Activated CD4-positive, alpha-beta T cell treated with anti-CD3 and anti-CD28 coated beads, Interleukin-2, amount 50 U/mL, for 1 hour (primary cell): ENCODE data around the gene LAYN.

Source experiments
- DNase-seq: peaks from one replicate; pipeline ENCODE4 v3.0.0-alpha.2; 2020

LAYN gene

DNA sequence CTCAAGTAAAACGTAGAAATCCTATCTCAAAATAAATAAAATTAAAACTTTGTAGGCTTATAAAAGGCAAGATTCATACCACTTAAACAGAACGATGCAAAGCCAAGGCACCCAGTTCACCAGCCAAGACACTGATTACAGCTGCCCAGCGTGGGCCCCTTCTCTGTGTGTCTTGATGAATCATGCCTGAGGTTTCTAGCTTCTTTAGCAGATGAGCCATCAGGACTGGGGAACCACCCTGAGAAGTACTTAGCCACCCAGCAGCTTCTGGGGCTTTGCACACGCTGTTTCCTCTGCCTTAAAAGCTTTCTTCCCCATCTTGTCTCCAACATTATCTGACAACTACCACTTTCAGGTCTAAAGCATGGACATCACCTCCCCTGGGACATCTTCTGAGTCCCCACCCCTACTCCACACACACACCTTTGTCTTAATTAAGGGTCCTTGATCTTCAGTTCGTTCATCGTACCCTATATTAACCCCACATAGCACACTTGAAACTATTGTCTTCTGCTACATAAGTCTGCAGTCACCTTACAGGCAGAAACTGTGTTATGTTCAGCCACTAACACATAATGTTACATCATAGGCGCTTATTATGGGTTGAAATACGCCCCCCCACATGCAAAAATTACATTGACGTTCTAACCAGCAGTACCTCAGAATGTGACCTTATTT, 8.7 kb upstream of the LAYN start:
- DNase-seq, result no peak

DNA sequence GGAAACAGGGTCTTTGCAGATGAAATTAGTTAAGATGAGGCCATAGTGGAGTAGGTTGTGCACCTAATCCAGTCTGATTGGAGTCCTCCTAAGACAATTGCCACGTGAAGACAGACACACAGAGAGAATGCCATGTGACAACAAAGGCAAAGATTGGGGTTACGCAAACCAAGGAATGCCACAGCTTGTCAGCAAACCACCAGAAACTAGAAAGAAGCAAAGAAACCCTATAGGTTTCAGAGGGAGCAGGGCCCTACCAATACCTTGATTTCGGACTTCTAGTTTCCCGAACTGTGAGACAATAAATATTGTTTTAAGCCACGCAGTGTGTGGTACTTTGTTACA, 8.2 kb upstream of the LAYN start:
- no peak for DNase-seq

- no peak for DNase-seq
These were observed 5.2 kb upstream of the LAYN start for GRCh38 chr11:111535281-111535680.

DNA sequence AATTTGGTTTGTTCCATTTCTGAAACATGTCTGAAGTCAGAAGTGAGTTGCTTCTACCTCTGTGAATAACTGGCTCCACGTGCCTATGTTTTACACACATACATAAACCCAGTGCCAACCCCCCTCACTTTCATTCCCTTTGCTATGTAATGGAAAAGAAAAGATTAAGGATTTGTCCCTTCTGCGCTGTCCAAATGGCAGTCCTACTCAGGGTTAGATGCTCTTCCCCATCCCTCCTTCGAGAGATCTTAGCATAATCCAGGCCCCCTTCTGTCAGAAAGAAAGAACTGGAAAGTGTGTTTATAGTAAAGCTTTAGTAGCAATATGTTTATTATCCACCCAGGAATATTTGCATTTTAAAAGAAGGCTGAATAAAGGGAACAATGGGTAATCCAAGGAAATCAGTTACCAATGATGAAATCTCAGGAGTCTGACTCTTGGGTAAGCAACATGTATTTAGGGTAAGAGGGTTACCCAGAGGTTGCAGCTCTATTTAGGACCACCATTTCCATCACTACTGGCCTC, 3.1 kb upstream of the LAYN start:
- DNase-seq, result no peak

DNA sequence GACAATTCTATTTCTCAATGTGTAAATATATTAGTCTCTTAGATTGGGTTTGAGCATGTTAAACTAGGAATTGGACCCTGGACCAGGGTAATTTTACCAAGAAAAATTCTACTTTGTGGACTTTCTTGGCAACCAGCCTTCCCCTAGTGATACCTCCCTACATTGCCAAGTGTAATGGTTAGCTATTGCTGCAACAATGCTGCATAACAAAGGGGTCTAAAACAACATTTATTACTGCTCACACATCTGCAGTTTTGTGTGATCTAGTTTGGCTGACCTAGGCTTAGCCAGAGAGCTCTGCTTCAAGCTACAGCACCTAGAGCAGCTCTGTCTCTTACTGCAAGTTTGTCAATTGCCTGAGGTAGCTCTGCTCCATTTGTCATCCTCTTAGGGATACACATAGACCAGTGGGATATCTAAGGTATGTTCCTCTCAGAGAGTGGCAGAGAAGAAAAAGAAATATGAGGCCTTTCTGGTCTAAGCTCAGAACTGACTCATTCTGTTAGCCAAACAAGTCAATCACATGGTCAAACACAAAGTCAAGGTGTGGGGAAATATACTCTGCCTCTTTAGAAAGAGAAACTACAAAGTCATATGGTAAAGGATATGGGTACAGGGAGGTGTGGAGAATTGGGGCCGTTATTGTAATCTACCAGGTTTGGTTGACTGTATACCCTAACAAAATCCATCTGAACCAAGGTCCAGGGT, 2.0 kb upstream of the LAYN start:
- no peak for DNase-seq

DNA sequence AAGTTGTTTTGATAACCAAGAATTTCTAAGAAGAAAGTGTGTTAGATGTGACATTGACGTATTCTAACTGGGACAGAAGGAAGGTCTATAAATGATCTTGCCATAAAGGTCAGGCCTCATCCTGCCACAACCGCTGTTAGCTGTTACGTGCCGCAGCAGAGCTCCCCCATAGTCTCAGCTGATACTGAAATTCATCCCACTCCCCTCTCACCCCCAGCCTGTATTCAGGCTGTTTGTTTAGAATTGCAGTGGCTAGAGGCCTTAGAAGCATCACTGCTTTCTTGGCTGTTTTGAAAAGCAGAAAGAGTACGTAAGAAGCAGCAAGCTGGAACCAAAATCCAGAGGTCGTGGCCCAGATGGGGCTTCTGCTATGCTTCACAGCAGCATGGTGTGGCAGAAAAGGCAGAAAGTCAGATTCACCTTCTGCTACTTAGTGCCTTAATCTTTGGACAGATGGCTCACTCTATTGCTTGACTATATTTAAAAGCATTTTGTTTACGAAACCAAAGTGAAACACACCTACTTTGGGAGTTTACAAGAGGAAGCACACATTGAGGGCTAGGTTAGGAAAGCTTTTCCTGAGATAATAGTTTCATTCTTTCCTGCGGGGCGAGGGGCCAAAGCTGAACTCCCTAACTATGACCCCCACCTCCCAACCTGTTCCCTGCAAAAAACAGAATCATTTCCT, 950 bp upstream of the LAYN start:
- no peak for DNase-seq

DNA sequence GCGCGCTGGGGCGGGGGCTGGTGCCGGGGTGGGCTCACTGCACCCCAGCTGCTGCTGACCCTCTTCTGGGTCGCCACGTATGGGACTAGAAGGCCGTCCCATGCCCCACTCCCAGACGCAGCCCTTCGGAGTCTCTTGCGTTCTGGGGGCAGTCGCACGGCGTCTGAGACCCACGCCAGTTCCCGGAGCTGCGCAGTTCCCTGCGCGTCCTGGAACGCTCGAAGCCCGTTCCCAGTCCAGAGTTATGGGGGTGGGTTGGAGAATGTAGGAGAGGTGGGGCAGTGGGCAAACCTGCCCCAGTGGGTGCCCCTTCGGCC, 375 bp downstream of the LAYN start:
- DNase-seq, result no peak

- no peak for DNase-seq
These were observed 938 bp downstream of the LAYN start for GRCh38 chr11:111541254-111542061.

- DNase-seq, result no peak
These were observed 2.2 kb downstream of the LAYN start for GRCh38 chr11:111542606-111543275.

- DNase-seq, result no peak
These were observed 8.0 kb downstream of the LAYN start for GRCh38 chr11:111548525-111548924.

DNA sequence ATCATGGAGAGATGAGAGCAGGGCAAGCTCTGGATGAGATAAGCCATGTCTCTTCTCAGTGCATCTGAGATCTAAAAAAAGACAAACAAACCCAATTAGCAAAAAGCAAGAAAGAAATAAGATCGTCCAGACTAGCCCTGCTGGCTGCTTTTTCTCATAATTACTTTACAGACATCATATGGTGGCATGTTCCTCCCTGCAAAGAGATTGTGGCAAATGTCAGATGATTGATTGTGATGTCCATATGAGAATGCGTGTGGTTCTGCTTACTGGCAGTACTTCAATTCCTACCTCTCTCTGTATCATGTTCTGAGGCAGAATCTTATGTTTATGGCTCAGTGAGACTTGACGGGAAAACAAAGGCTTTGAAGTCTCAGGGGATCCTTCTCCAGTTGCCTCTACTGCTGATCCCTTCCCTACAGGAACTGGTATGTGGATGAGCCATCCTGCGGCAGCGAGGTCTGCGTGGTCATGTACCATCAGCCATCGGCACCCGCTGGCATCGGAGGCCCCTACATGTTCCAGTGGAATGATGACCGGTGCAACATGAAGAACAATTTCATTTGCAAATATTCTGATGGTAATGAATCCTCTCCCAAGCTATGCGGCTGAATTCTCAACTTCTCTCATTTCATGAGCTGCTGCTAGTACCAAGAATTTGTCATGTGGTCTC, 8.8 kb downstream of the LAYN start:
- no peak for DNase-seq

- DNase-seq, result no peak
These were observed 9.3 kb downstream of the LAYN start for GRCh38 chr11:111549869-111550203.

DNA sequence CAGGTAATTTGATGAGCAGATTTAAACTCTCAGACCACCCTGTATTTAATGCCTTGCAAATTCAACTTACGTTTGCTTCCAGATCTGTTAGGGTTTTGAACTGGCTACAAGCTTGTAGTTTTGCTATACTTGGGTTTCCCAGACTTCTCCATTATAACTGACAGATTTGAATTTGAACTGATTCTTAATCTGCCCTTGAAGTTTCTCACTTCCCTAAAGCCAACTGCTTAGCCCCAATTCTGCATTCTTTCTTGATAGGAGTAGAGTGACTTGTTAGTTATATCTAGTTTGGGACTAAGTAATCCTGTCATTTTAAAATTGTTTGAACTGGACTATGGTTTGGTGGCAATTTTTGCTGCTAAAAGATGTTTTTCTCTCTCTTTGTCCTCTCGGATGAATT, 9.7 kb downstream of the LAYN start:
- no peak for DNase-seq

DNA sequence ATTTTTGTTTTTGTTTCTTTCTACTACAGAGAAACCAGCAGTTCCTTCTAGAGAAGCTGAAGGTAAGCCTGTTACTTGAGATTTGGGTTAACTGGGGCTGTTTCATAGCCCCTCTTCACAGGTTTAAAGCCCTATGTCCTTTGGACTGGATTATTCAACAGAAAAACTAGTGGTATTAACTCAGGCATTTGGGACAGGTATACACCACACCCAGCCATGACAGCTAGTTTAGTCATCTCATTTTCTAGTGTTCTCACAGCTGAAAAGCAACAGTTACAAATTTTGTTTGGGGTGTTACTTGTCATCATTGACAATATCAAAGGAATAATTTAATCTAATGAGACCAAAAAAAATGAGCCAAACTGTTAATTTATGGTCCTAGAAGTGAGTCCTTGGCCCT, 14.0 kb downstream of the LAYN start:
- DNase-seq, result no peak

GRCh38 chr11:111555255-111555654, 14.7 kb downstream of the LAYN start:
- DNase-seq, result no peak

DNA sequence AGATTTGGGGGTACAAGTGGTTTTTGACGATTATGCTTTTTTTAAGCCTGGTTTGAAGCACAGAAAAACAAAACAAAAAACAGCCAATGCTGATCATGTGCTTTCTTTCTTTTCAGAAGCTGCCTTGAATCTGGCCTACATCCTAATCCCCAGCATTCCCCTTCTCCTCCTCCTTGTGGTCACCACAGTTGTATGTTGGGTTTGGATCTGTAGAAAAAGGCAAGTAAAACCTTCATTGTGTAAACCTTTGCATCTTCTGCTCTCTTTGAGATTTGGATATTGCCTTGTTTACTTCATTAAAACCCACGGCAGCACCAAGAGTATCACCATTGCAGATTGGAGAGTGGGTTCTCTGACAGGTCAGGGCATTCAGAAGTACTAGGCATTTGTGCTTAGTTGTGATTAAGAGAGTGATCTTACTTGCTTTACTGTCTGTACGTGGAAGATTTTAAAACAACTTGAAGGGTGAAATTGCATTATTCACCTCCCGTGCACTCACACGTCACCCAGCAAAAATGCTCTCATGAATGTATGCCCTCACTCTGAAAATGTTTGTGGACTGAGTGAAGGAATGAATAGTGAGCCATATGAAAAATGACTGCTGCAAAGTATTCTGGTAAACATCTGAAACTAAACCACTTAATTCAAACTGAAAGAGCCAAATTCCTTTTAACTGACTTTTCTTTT, 17.0 kb downstream of the LAYN start:
- no peak for DNase-seq

GRCh38 chr11:111559800-111560464, 19.4 kb downstream of the LAYN start:
- no peak for DNase-seq

GRCh38 chr11:111560800-111561199, 20.3 kb downstream of the LAYN start:
- no peak for DNase-seq

DNA sequence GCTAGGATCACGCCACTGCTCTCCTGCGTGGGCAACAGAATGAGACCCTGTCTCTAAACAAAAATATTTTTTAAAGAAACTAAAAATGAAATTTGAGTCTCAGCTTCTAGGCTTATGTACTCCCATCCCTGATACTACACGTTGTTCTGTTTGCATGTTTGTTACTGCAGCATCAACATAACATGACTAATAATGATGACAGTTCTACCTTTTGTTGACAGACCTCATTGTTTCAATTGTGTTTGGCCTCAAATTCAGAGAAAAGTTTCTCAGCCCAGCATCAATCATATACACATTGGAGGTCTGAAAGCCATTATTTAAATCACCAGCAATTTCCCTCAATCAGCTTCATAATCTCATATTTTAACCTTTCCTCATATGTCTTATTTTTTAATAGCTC, 20.8 kb downstream of the LAYN start:
- DNase-seq, result no peak

- no peak for DNase-seq
These were observed 21.3 kb downstream of the LAYN start for GRCh38 chr11:111561791-111562325.
